B cell (primary cell): ENCODE results near the gene SUSD5.

ENCODE experiments used
- EZH2 ChIP-seq: IDR thresholded peaks from 2 replicates; pipeline ENCODE4 v1.6.1; 2012; ENCODE audit warnings: borderline replicate concordance, low read depth, mild to moderate bottlenecking, moderate library complexity, low read length; ENCODE audit not compliant: insufficient read depth, poor library complexity, severe bottlenecking
- TF ChIP-seq, protein P1 (sequence below): fragments of 200-600 bp; IDR thresholded peaks from one replicate; pipeline ENCODE4 v1.8.0; 2022; ENCODE audit warnings: antibody characterized with exemption, mild to moderate bottlenecking

DNA sequence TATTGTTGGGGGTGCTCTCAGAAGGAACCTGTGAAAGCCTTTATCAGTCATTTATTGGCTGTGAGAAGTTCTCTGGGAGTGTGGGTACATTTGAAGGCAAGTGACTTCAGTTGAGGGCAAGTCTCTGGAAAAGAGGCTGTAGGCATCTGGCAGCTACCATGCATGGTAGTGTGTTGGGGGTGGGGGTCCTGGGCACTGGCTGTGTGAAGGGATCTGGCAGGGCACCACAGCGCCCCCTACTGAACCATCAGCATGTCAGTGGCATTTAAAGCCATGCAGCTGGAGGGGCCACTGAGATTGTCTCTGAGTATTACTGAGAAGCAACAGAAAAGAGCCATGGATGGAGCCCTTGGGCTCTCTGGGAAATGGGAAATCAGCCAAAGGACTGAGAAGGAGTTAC, 74.2 kb downstream of the SUSD5 start:
- TF ChIP-seq, protein P1, sequence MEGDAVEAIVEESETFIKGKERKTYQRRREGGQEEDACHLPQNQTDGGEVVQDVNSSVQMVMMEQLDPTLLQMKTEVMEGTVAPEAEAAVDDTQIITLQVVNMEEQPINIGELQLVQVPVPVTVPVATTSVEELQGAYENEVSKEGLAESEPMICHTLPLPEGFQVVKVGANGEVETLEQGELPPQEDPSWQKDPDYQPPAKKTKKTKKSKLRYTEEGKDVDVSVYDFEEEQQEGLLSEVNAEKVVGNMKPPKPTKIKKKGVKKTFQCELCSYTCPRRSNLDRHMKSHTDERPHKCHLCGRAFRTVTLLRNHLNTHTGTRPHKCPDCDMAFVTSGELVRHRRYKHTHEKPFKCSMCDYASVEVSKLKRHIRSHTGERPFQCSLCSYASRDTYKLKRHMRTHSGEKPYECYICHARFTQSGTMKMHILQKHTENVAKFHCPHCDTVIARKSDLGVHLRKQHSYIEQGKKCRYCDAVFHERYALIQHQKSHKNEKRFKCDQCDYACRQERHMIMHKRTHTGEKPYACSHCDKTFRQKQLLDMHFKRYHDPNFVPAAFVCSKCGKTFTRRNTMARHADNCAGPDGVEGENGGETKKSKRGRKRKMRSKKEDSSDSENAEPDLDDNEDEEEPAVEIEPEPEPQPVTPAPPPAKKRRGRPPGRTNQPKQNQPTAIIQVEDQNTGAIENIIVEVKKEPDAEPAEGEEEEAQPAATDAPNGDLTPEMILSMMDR, result peak; percentile 55
- no peak for TF ChIP-seq EZH2
